ENCODE data around the gene ADIRF. TPM values are rescaled to one million over a fixed set of nuclear protein-coding genes. Genes with fewer than 3 reads are reported as not detected.
"Not testable (repeated sequence)": the region's sequence is repeated elsewhere in the genome, so short reads cannot be mapped to it uniquely, and the experiment has no call there.

The ADIRF gene
- total RNA-seq, 2 donors from 2014 or later = 73.1 to 147 TPM

GRCh38 chr10:86969421-86970041 is 1.2 kb downstream of the ADIRF start:
- ATAC-seq = no peak
- no peak for DNase-seq
- intact Hi-C loops (cut with DNase I, micrococcal nuclease) = loop anchor here in 1 of 2 donors (10.0 kb wide), 2 partner anchors 115 to 285 kb away; no protein-coding TSS in a partner anchor

- ATAC-seq = no peak
- intact Hi-C loops (cut with DNase I, micrococcal nuclease) = loop anchor here in 1 of 2 donors (10.0 kb wide), 1 partner anchor 114 kb away; no protein-coding TSS in a partner anchor
- peak; percentile 60 to 71 for DNase-seq
Measured at GRCh38 chr10:86970162-86970981, 2.1 kb downstream of the ADIRF start.

- intact Hi-C loops (cut with DNase I, micrococcal nuclease) = loop anchor here in 1 of 2 donors (10.0 kb wide), 1 partner anchor 114 kb away; no protein-coding TSS in a partner anchor
- DNase-seq (no peak), ATAC-seq (peak; percentile 11)
Measured at GRCh38 chr10:86970982-86971231, 2.6 kb downstream of the ADIRF start.

- intact Hi-C loops (cut with DNase I, micrococcal nuclease) = loop anchor here in 1 of 2 donors (10.0 kb wide), 1 partner anchor 113 kb away; no protein-coding TSS in a partner anchor
- ATAC-seq (peak; percentile 78), DNase-seq (peak; percentile 89 to 92)
Measured at GRCh38 chr10:86971232-86971991, 3.1 kb downstream of the ADIRF start.

GRCh38 chr10:86972613-86973380 is 4.5 kb downstream of the ADIRF start:
- no peak for ATAC-seq
- intact Hi-C loops (cut with DNase I, micrococcal nuclease) = loop anchor here in 1 of 2 donors (10.0 kb wide), 1 partner anchor 112 kb away; no protein-coding TSS in a partner anchor
- DNase-seq = no peak

- DNase-seq = no peak
- intact Hi-C loops (cut with DNase I, micrococcal nuclease) = loop anchor here in 1 of 2 donors (10.0 kb wide), 1 partner anchor 110 kb away; no protein-coding TSS in a partner anchor
- no peak for ATAC-seq
Measured at GRCh38 chr10:86974484-86974883, 6.2 kb downstream of the ADIRF start.

GRCh38 chr10:86976362-86977056 is 8.2 kb downstream of the ADIRF start:
- ATAC-seq (peak; percentile 24), DNase-seq (no peak)
- intact Hi-C loops (cut with DNase I, micrococcal nuclease) = loop anchor here in 1 of 2 donors (10.0 kb wide), 1 partner anchor 108 kb away; no protein-coding TSS in a partner anchor

- DNase-seq, ATAC-seq: not testable (repeated sequence)
- intact Hi-C loops (cut with DNase I, micrococcal nuclease) = loop anchor here in 1 of 2 donors (10.0 kb wide), 1 partner anchor 106 kb away; no protein-coding TSS in a partner anchor
Measured at GRCh38 chr10:86978457-86978856, 10.2 kb downstream of the ADIRF start.

GRCh38 chr10:86979296-86979818 is 11.1 kb downstream of the ADIRF start:
- intact Hi-C loops (cut with DNase I, micrococcal nuclease) = loop anchor here in 1 of 2 donors (10.0 kb wide), 1 partner anchor 105 kb away; no protein-coding TSS in a partner anchor

GRCh38 chr10:86979977-86980448 is 11.7 kb downstream of the ADIRF start:
- DNase-seq (no peak), ATAC-seq (peak; percentile 88)
- intact Hi-C loops (cut with DNase I, micrococcal nuclease) = loop anchor here in 1 of 2 donors (10.0 kb wide), 1 partner anchor 105 kb away; no protein-coding TSS in a partner anchor

More at GRCh38 chr10:86979296-86979818, 11.1 kb downstream of the ADIRF start:
- ATAC-seq = no peak
- no peak for DNase-seq

- DNase-seq; ATAC-seq; intact Hi-C loops (cut with DNase I, micrococcal nuclease): not testable (repeated sequence)
Measured at GRCh38 chr10:86981020-86981419, 12.7 kb downstream of the ADIRF start.

GRCh38 chr10:86981716-86982115 is 13.4 kb downstream of the ADIRF start:
- DNase-seq (no peak), ATAC-seq (no peak)
- intact Hi-C loops (cut with DNase I, micrococcal nuclease) = no loop called here

- intact Hi-C loops (cut with DNase I, micrococcal nuclease); DNase-seq: not testable (repeated sequence)
Measured at GRCh38 chr10:86984498-86984897, 16.2 kb downstream of the ADIRF start.

GRCh38 chr10:86988520-86988919 is 20.2 kb downstream of the ADIRF start:
- no peak for DNase-seq
- ATAC-seq = no peak
- intact Hi-C loops (cut with DNase I, micrococcal nuclease) = no loop called here

More at GRCh38 chr10:86984498-86984897, 16.2 kb downstream of the ADIRF start:
- ATAC-seq = not testable (repeated sequence)

- intact Hi-C loops (cut with DNase I, micrococcal nuclease); ATAC-seq; DNase-seq: not testable (repeated sequence)
Measured at GRCh38 chr10:86991362-86991761, 23.1 kb downstream of the ADIRF start.

- no peak for DNase-seq
Measured at GRCh38 chr10:86992456-86992855, 24.2 kb downstream of the ADIRF start.

GRCh38 chr10:86992929-86993328 is 24.6 kb downstream of the ADIRF start:
- DNase-seq (no peak), ATAC-seq (no peak)
- intact Hi-C loops (cut with DNase I, micrococcal nuclease) = no loop called here

More at GRCh38 chr10:86992456-86992855, 24.2 kb downstream of the ADIRF start:
- no peak for ATAC-seq
- intact Hi-C loops (cut with DNase I, micrococcal nuclease) = no loop called here
